Activated naive CD4-positive, alpha-beta T cell treated with anti-CD3 and anti-CD28 coated beads, Interleukin-2, amount 50 U/mL, for 16 hours (primary cell): ENCODE measurements around the gene CNGA3.

ENCODE experiments used
- DNase-seq: peaks from one replicate; pipeline ENCODE4 v3.0.0-alpha.2; 2020

Gene CNGA3

DNA sequence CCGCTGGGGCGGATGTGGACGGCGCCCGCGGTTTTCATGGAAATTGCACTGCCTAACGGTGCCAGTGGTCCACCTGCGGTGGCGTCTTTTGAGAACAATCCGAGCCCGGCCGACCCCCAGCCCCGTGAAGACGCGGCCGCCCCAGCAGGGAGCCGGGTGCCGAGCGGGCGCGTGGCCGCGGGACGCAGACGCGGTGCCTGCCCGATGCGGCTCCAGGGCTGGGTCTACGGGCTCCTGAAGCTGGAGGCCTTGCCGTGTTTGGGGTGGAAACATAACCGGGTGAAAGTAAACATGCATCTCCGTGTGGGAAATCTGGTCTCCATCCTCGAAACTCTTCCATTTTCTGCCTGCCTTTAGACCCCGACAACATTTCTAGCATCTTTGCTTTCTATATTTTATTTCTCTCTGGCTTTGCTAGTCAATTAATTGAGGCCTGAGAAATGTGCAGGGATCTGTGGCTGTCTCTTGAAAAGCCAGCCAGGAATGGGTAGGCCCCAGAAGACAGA, 99.0 kb downstream of the CNGA3 start:
- DNase-seq = peak; percentile 43

- no peak for DNase-seq
Measured at GRCh38 chr2:98445683-98446581, 99.7 kb downstream of the CNGA3 start.

GRCh38 chr2:98446850-98447249, 100.6 kb downstream of the CNGA3 start:
- no peak for DNase-seq
